ENCODE results near the gene CPD. TPM values are rescaled to one million over a fixed set of nuclear protein-coding genes. Genes with fewer than 3 reads are reported as not detected.

Gene CPD
- total and polyA plus RNA-seq, 2 donors from 2014 or later: 11.6 to 139 TPM

DNA sequence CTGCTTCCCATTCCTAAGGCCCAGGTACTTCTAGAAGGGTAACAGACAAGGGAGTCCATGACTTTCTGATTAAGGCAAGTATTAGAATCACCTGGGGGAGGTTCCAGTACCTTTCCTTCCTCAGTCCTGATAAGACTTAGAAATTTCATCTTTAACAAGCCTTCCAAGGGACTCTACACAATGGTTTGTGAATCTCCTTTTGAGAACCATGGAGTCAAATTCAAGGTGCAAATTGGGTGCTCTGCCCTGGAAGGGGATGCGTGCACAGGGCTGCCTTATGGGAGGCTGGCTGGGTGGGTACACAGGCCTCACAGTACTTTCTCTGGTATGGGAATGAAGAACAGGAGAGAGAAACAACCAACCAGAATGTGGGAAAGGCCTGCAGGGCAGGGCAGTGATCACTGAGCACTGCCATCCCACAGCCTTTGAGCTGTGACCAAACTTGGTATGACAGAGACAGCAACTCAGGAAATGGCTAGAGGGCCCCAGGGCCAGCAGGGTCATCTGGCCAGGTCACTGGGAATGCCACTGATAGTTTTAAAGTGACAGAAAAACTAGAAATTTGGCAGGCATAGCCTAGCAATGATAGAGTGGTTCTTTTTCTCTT lies 41.2 kb upstream of the CPD start:
- Histone ChIP-seq H3K4me3 (ENCODE audit: low read length in 3 of 3) (no peak overlapping the region), H3K9me3 (ENCODE audit: control insufficient read depth in 2 of 3, insufficient read depth in 1 of 3, low read length in 3 of 3) (no peaks in the 10 kb centered on the region), H3K4me1 (ENCODE audit: control insufficient read depth in 2 of 3, insufficient read depth in 2 of 3, low read depth in 1 of 3, low read length in 3 of 3) (peaks cover 0 to 25% (median 6%) of the 10 kb centered on the region in 3 donors), H3K27me3 (ENCODE audit: control insufficient read depth, insufficient read depth, low read length) (no peaks in the 10 kb centered on the region), H3K9ac (ENCODE audit: low read length in 3 of 3) (no peak overlapping the region), H3K36me3 (ENCODE audit: control insufficient read depth in 2 of 3, insufficient read depth in 3 of 3, low read length in 3 of 3) (no peaks in the 10 kb centered on the region), H3K27ac (ENCODE audit: low read depth in 2 of 2, low read length in 2 of 2) (peak overlapping the region; percentile 51 to 77)
- FAIRE-seq: no peak
- intact Hi-C loops (cut with DNase I): no loop called here
- TF ChIP-seq, protein P1, sequence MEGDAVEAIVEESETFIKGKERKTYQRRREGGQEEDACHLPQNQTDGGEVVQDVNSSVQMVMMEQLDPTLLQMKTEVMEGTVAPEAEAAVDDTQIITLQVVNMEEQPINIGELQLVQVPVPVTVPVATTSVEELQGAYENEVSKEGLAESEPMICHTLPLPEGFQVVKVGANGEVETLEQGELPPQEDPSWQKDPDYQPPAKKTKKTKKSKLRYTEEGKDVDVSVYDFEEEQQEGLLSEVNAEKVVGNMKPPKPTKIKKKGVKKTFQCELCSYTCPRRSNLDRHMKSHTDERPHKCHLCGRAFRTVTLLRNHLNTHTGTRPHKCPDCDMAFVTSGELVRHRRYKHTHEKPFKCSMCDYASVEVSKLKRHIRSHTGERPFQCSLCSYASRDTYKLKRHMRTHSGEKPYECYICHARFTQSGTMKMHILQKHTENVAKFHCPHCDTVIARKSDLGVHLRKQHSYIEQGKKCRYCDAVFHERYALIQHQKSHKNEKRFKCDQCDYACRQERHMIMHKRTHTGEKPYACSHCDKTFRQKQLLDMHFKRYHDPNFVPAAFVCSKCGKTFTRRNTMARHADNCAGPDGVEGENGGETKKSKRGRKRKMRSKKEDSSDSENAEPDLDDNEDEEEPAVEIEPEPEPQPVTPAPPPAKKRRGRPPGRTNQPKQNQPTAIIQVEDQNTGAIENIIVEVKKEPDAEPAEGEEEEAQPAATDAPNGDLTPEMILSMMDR (IDR thresholded peaks at IDR 0.05; ENCODE audit: borderline replicate concordance, extremely low read depth, insufficient read depth): no peak
- no peak for DNase-seq

DNA sequence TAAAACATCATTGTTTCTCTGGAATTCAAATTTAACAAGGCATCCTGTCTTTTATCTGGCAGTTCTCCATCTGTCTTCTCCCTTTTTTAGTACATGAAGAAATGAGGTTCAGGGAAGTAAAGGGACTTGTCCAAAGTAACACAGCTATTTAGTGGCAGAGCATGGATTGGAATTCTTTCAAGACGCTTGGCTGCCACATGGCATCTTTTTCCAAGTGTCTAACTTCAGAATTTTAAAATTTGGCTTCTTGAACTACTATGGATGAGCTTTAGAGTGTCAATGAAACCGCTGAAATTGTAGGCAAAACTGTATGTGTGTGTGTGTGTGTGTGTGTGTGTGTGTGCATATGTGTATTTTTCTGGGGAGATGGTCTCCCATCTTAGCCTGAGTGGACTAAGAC lies 39.6 kb upstream of the CPD start:
- DNase-seq: no peak
- Histone ChIP-seq H3K27me3 (ENCODE audit: control insufficient read depth, insufficient read depth, low read length) (no peaks in the 10 kb centered on the region), H3K4me1 (ENCODE audit: control insufficient read depth in 2 of 3, insufficient read depth in 2 of 3, low read depth in 1 of 3, low read length in 3 of 3) (peaks cover 0 to 30% (median 8%) of the 10 kb centered on the region in 3 donors), H3K36me3 (ENCODE audit: control insufficient read depth in 2 of 3, insufficient read depth in 3 of 3, low read length in 3 of 3) (no peaks in the 10 kb centered on the region), H3K27ac (ENCODE audit: low read depth in 2 of 2, low read length in 2 of 2) (no peak overlapping the region), H3K4me3 (ENCODE audit: low read length in 3 of 3) (no peak overlapping the region), H3K9ac (ENCODE audit: low read length in 3 of 3) (no peak overlapping the region), H3K9me3 (ENCODE audit: control insufficient read depth in 2 of 3, insufficient read depth in 1 of 3, low read length in 3 of 3) (no peaks in the 10 kb centered on the region)
- intact Hi-C loops (cut with DNase I): no loop called here
- no peak for FAIRE-seq
- TF ChIP-seq, protein P1 (IDR thresholded peaks at IDR 0.05; ENCODE audit: borderline replicate concordance, extremely low read depth, insufficient read depth): no peak

GRCh38 chr17:30340801-30341356 lies 37.8 kb upstream of the CPD start:
- Histone ChIP-seq H3K36me3 (ENCODE audit: control insufficient read depth in 2 of 3, insufficient read depth in 3 of 3, low read length in 3 of 3) (no peaks in the 10 kb centered on the region), H3K9me3 (ENCODE audit: control insufficient read depth in 2 of 3, insufficient read depth in 1 of 3, low read length in 3 of 3) (no peaks in the 10 kb centered on the region), H3K27ac (ENCODE audit: low read depth in 2 of 2, low read length in 2 of 2) (peak overlapping the region; percentile 11 to 32), H3K27me3 (ENCODE audit: control insufficient read depth, insufficient read depth, low read length) (no peaks in the 10 kb centered on the region), H3K9ac (ENCODE audit: low read length in 3 of 3) (peak overlapping the region in 1 of 3 donors; percentile 20), H3K4me1 (ENCODE audit: control insufficient read depth in 2 of 3, insufficient read depth in 2 of 3, low read depth in 1 of 3, low read length in 3 of 3) (peaks cover 0 to 37% (median 19%) of the 10 kb centered on the region in 3 donors), H3K4me3 (ENCODE audit: low read length in 3 of 3) (no peak overlapping the region)
- no peak for FAIRE-seq
- TF ChIP-seq, protein P1 (IDR thresholded peaks at IDR 0.05; ENCODE audit: borderline replicate concordance, extremely low read depth, insufficient read depth): no peak
- intact Hi-C loops (cut with DNase I): no loop called here
- DNase-seq: peak in 1 of 5 donors; percentile 36
